H1 (cell line): ENCODE measurements around the gene MRPL27. TPM values are rescaled to one million over a fixed set of nuclear protein-coding genes. Genes with fewer than 3 reads are reported as not detected.

Source experiments
- ATF2 ChIP-seq: IDR thresholded peaks from 2 replicates; pipeline ENCODE4 v1.6.1; 2012; ENCODE audit warnings: low read length, inconsistent platforms
- CBX5 ChIP-seq: fragments of 300-800, 300-1000 bp; sonication (generic); IDR thresholded peaks from 2 replicates; pipeline ENCODE4 v1.7.1; 2016; ENCODE audit warnings: antibody characterized with exemption, low read length, low read depth
- CEBPB ChIP-seq: IDR thresholded peaks from 2 replicates; pipeline ENCODE4 v1.6.1; 2012; ENCODE audit warnings: low read depth, low read length
- EZH2 ChIP-seq: fragments of 200-600 bp; sonication (generic); IDR thresholded peaks from 2 replicates; pipeline ENCODE4 v1.7.1; 2012; ENCODE audit warnings: low read depth, mild to moderate bottlenecking, moderate library complexity, low read length, inconsistent platforms; ENCODE audit not compliant: severe bottlenecking
- FOSL1 ChIP-seq: IDR thresholded peaks from 2 replicates; pipeline ENCODE4 v1.6.1; 2011; ENCODE audit warnings: mild to moderate bottlenecking, low read depth, low read length, moderate library complexity; ENCODE audit not compliant: insufficient read depth
- JUN ChIP-seq: IDR thresholded peaks from 2 replicates; pipeline ENCODE4 v1.6.1; 2011; ENCODE audit warnings: low read depth, mild to moderate bottlenecking, improper control_type of control experiment, low read length
- NRF1 ChIP-seq: IDR thresholded peaks from 2 replicates; pipeline ENCODE4 v1.6.1; 2011; ENCODE audit warnings: mild to moderate bottlenecking, low read depth, low read length, improper control_type of control experiment
- RBBP5 ChIP-seq: IDR thresholded peaks from 2 replicates; pipeline ENCODE4 v1.7.1; 2012; ENCODE audit warnings: low read depth, mild to moderate bottlenecking, inconsistent platforms, low read length, moderate library complexity, borderline replicate concordance
- polyA plus RNA-seq, 7 experiments: library from polyadenylated mRNA; depleted of rRNA in 3 of 7; stranded (reverse) in 5 of 7; unstranded in 2 of 7; fragments of >200 nt in 5 of 7; fragments of 200-250 nt in 2 of 7; gene quantifications; 1 replicate in 5 of 7; 2 replicates in 1 of 7; 4 replicates in 1 of 7; pipeline versions ENCODE4 v1.2.1 to v1.2.3, GENCODE V29; 2011 to 2013; ENCODE audit warnings: missing spikeins in 2 of 7, mixed read lengths in 2 of 7
- total RNA-seq: library from RNA; stranded (reverse); fragmentation: NEBNext Ultra II Directional; extraction: Animal tissue kit (Norgen Biotek cat#: 25700); gene quantifications from 2 replicates; pipeline ENCODE4 v1.2.1, GENCODE V29; 2021

The MRPL27 gene
- total and polyA plus RNA-seq, 2 of the 8 experiments (the other 6 are each of a cell fraction or from before 2014, with no cell fraction given) = 75.6 to 135 TPM

- TF ChIP-seq ATF2 = no peak
- TF ChIP-seq CBX5 = no peak
- TF ChIP-seq EZH2 = no peak
- TF ChIP-seq CEBPB = no peak
- no peak for TF ChIP-seq RBBP5
- TF ChIP-seq FOSL1 = no peak
- no peak for TF ChIP-seq NRF1
- TF ChIP-seq JUN = no peak
These were observed 6.6 kb upstream of the MRPL27 start (continued) for GRCh38 chr17:50379351-50380132.
